ENCODE results near the gene ACE.

The ACE gene

GRCh38 chr17:63474586-63475460 lies 2.0 kb upstream of the ACE start:
- no peak for TF ChIP-seq CTCF (IDR thresholded peaks at IDR 0.05)

GRCh38 chr17:63475491-63476412 lies 1.1 kb upstream of the ACE start:
- no peak for TF ChIP-seq CTCF (IDR thresholded peaks at IDR 0.05)

GRCh38 chr17:63476459-63476853 lies 405 bp upstream of the ACE start:
- TF ChIP-seq CTCF (IDR thresholded peaks at IDR 0.05) = no peak

GRCh38 chr17:63477480-63478440 lies 899 bp downstream of the ACE start:
- TF ChIP-seq CTCF (IDR thresholded peaks at IDR 0.05) = no peak

- peak; percentile 86 for TF ChIP-seq CTCF (IDR thresholded peaks at IDR 0.05)
These were observed 2.1 kb downstream of the ACE start for GRCh38 chr17:63478814-63479494.

GRCh38 chr17:63479495-63480184 lies 2.8 kb downstream of the ACE start:
- no peak for TF ChIP-seq CTCF (IDR thresholded peaks at IDR 0.05)
